ENCODE measurements around the gene CLNK. TPM values are rescaled to one million over a fixed set of nuclear protein-coding genes. Genes with fewer than 3 reads are reported as not detected.

CLNK gene
- total and polyA plus RNA-seq, 2 of the 8 experiments (the other 6 are each of a cell fraction or from before 2014, with no cell fraction given) = not detected

GRCh38 chr4:10670321-10670720, 14.2 kb downstream of the CLNK start:
- Histone ChIP-seq H3K14ac (ENCODE audit: insufficient read length) (no peak overlapping the region), H3K4me3 (ENCODE audit: extremely low read depth in 1 of 4, insufficient read depth in 2 of 4, low read depth in 3 of 4, low read length in 4 of 4) (no peak overlapping the region), H3K79me1 (ENCODE audit: low read depth, low read length) (no peaks in the 10 kb centered on the region), H3K9me3 (ENCODE audit: insufficient read depth in 2 of 2, low read depth in 1 of 2, low read length in 1 of 2) (no peaks in the 10 kb centered on the region), H2BK12ac (ENCODE audit: low read depth, low read length) (no peak overlapping the region), H3K56ac (replicated peaks; ENCODE audit: insufficient read length, low read depth, low read length) (no peak overlapping the region), H4K91ac (replicated peaks; ENCODE audit: insufficient read length, low read length) (no peak overlapping the region), H2BK20ac (ENCODE audit: low read length) (no peak overlapping the region), H2BK5ac (ENCODE audit: low read depth, low read length) (no peak overlapping the region), H3K4me1 (replicated peaks in 1 of 4; ENCODE audit: control insufficient read depth in 3 of 4, insufficient read depth in 4 of 4, low read length in 3 of 4) (no peaks in the 10 kb centered on the region), H2BK120ac (replicated peaks; ENCODE audit: low read depth, low read length) (no peak overlapping the region), H3K9ac (replicated peaks in 1 of 4; ENCODE audit: extremely low read depth in 1 of 4, low read depth in 3 of 4, low read length in 3 of 4) (no peak overlapping the region), H3K79me2 (ENCODE audit: control insufficient read depth in 1 of 2, insufficient read depth in 2 of 2, low read length in 2 of 2) (no peaks in the 10 kb centered on the region), H4K5ac (ENCODE audit: insufficient read length, low read depth, low read length) (no peak overlapping the region), H2BK15ac (ENCODE audit: low read length) (no peak overlapping the region), H3K23me2 (ENCODE audit: low read depth, low read length) (no peaks in the 10 kb centered on the region), H3K4me2 (ENCODE audit: insufficient read depth in 1 of 2, low read depth in 2 of 2, low read length in 2 of 2) (no peak overlapping the region), H3K27ac (ENCODE audit: low read depth, low read length) (no peak overlapping the region), H3K27me3 (replicated peaks in 1 of 4; ENCODE audit: control insufficient read depth in 3 of 4, extremely low read depth in 1 of 4, insufficient read depth in 3 of 4, low read length in 3 of 4) (no peaks in the 10 kb centered on the region), H3K23ac (ENCODE audit: insufficient read length) (no peak overlapping the region), H3K18ac (ENCODE audit: extremely low read depth, low read length) (no peak overlapping the region), H2AFZ (ENCODE audit: low read length) (no peak overlapping the region), H3K4ac (replicated peaks; ENCODE audit: insufficient read length, low read depth, low read length) (no peak overlapping the region), H3K36me3 (ENCODE audit: control insufficient read depth in 2 of 4, insufficient read depth in 4 of 4, low read length in 3 of 4) (no peaks in the 10 kb centered on the region), H4K8ac (ENCODE audit: extremely low read depth, insufficient read depth, low read length) (no peak overlapping the region), H2AK5ac (ENCODE audit: low read depth, low read length) (no peak overlapping the region), H4K20me1 (replicated peaks in 1 of 2; ENCODE audit: control insufficient read depth in 1 of 2, insufficient read depth in 2 of 2, low read length in 2 of 2) (no peaks in the 10 kb centered on the region)
- CTCF ChIA-PET (ENCODE audit: partially characterized antibody) = interaction anchor here (1.3 kb wide), 1 partner anchor 67 kb away, joined by 3 read pairs; no protein-coding TSS in a partner anchor
- FAIRE-seq = no peak
- POLR2A ChIA-PET (ENCODE audit: partially characterized antibody) = no interaction called here
- 96% methylated on average over 3 of the region's 3 CpGs; no CpG with 5 or more reads in 1 of the 2 experiments for WGBS, 2 experiments (ENCODE audit: extremely low coverage in 1 of 2, insufficient coverage in 1 of 2, insufficient read length in 1 of 2, insufficient replicate concordance in 2 of 2, low coverage in 1 of 2, low lambda C conversion rate in 2 of 2, missing lambda C conversion rate in 1 of 2)
- DNase-seq (ENCODE audit: low read depth in 1 of 2, low spot score in 2 of 2) = no peak
- TF ChIP-seq PHF8 (conservative IDR thresholded peaks at IDR 0.05; ENCODE audit: low read depth, low read length) (no peak), CTBP2 (IDR thresholded peaks at IDR 0.05; ENCODE audit: borderline replicate concordance, insufficient read depth, insufficient read length, low read length) (no peak), TEAD4 (IDR thresholded peaks at IDR 0.05; ENCODE audit: low read depth, low read length) (no peak), GTF2F1 (IDR thresholded peaks at IDR 0.05; ENCODE audit: borderline replicate concordance, low read depth, low read length) (no peak), ATF2 (IDR thresholded peaks at IDR 0.05; ENCODE audit: low read length) (no peak), KDM1A (IDR thresholded peaks at IDR 0.05; ENCODE audit: borderline replicate concordance, low read length) (no peak), RFX5 (IDR thresholded peaks at IDR 0.05; ENCODE audit: borderline replicate concordance, low read depth, low read length) (no peak), BACH1 (IDR thresholded peaks at IDR 0.05; ENCODE audit: low read length) (no peak), BRCA1 (IDR thresholded peaks at IDR 0.05; ENCODE audit: low read depth, low read length) (no peak), SUZ12 (IDR thresholded peaks at IDR 0.05; ENCODE audit: low read length) (no peak), SAP30 (IDR thresholded peaks at IDR 0.05; ENCODE audit: insufficient read depth, insufficient replicate concordance, low read length) (no peak)
- TF ChIP-seq, protein P1, sequence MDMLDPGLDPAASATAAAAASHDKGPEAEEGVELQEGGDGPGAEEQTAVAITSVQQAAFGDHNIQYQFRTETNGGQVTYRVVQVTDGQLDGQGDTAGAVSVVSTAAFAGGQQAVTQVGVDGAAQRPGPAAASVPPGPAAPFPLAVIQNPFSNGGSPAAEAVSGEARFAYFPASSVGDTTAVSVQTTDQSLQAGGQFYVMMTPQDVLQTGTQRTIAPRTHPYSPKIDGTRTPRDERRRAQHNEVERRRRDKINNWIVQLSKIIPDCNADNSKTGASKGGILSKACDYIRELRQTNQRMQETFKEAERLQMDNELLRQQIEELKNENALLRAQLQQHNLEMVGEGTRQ (IDR thresholded peaks at IDR 0.05; ENCODE audit: low read length) = no peak
